Bronchial epithelial cell (primary cell): ENCODE data around the gene WNT7A. TPM values are rescaled to one million over a fixed set of nuclear protein-coding genes. Genes with fewer than 3 reads are reported as not detected.
"Not testable (repeated sequence)": the region's sequence is repeated elsewhere in the genome, so short reads cannot be mapped to it uniquely, and the experiment has no call there.

Source experiments
- DNase-seq: peaks from one replicate; pipeline ENCODE4 v3.0.0-alpha.2; 2010; ENCODE audit warnings: low read depth
- FAIRE-seq: peaks from 2 replicates; lab custom pipeline; 2011; peaks lifted over from hg19 to GRCh38; lab: Jason Lieb, UNC
- H3K27me3 ChIP-seq: 2 replicates; pipeline ENCODE4 v1.5.1; 2011; ENCODE audit warnings: low read length; ENCODE audit not compliant: control insufficient read depth, insufficient read depth
- H3K36me3 ChIP-seq: 2 replicates; pipeline ENCODE4 v1.5.1; 2011; ENCODE audit warnings: low read length; ENCODE audit not compliant: control insufficient read depth, insufficient read depth
- H3K4me3 ChIP-seq: 2 replicates; pipeline ENCODE4 v1.5.1; 2011; ENCODE audit warnings: mild to moderate bottlenecking, low read depth, low read length, control low read depth
- total RNA-seq: library from RNA; depleted of rRNA; stranded (reverse); fragments of >200 nt; gene quantifications from 2 replicates; pipeline ENCODE4 v1.2.1, GENCODE V29; 2014
- TF ChIP-seq, protein P1 (sequence below): IDR thresholded peaks from 2 replicates; pipeline ENCODE4 v1.5.1; 2011; ENCODE audit warnings: mild to moderate bottlenecking, moderate library complexity, low read length, control low read depth, inconsistent platforms; ENCODE audit not compliant: insufficient read depth, severe bottlenecking

Gene WNT7A
- 7.9 and 13.4 TPM in 2 replicates for total RNA-seq

DNA sequence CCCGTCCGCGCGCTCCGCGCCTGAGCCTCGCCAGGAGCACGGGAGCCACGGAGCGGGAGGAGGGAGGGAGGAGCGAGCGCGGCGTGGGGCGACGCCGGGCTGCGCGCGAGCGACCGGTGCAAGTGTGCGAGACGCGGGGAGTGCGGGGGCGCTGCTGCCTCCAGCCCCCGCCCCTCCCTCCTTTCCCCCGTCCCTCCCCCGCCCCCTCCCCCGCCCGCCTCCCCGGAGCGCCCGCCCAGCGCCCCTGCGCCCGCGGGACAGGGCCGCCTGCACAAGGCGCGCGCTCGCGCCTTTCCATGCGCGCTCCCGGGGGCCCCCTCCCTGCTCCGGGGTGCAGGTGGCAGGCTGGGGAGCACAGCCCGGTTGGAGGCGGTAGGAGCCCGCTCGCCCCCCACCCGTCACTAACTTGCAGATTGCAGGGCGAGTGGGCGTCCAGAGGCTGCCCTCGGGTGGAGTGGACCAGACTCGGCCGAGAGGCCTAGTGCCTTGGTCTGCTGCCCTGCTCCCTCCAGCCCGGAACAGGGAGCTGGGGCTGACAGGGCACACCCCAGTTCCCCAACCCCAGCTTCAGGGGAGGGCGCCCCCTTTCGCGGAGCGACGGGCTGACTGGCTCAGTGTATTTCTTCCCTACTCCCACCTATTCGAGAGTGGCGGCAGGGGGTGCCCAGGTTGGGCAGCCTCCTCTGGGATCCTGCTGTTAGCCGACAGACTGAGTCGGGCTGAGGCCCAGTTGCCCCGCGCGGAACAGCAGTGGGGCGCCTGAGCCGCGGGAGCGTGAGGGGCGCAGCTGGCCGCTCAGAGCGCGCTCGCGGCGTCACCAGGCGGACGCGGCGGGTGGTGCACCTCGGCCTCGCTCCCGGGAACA is at the start of gene WNT7A:
Gene WNT7A, minus strand, starts transcription at position 126 of the 865 bp plus-strand sequence. CDS start 255 bp downstream, outside the sequence.
- peak; percentile 50 for DNase-seq

DNA sequence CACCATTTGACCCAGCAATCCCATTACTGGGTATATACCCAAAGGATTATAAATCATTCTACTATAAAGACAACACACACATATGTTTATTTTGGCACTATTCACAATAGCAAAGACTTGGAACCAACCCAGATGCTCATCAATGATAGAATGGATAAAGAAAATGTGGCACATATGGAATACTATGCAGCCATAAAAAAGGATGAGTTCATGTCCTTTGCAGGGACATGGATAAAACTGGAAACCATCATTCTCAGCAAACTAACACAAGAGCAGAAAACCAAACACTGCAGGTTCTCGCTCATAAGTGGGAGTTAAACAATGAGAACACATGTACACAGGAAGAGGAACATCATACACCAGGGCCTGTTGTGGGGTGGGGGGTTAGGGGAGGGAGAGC is 48.9 kb upstream of the WNT7A start:
- not testable (repeated sequence) for DNase-seq, FAIRE-seq, H3K36me3 ChIP-seq, H3K4me3 ChIP-seq, H3K27me3 ChIP-seq

More for the DNA sequence above, at the start of gene WNT7A:
- Histone ChIP-seq H3K36me3 (peaks cover 3% of the 10 kb centered on the region), H3K27me3 (no peaks in the 10 kb centered on the region), H3K4me3 (peak within 1 kb of the TSS; percentile 76)
- FAIRE-seq: no peak
- TF ChIP-seq, protein P1, sequence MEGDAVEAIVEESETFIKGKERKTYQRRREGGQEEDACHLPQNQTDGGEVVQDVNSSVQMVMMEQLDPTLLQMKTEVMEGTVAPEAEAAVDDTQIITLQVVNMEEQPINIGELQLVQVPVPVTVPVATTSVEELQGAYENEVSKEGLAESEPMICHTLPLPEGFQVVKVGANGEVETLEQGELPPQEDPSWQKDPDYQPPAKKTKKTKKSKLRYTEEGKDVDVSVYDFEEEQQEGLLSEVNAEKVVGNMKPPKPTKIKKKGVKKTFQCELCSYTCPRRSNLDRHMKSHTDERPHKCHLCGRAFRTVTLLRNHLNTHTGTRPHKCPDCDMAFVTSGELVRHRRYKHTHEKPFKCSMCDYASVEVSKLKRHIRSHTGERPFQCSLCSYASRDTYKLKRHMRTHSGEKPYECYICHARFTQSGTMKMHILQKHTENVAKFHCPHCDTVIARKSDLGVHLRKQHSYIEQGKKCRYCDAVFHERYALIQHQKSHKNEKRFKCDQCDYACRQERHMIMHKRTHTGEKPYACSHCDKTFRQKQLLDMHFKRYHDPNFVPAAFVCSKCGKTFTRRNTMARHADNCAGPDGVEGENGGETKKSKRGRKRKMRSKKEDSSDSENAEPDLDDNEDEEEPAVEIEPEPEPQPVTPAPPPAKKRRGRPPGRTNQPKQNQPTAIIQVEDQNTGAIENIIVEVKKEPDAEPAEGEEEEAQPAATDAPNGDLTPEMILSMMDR: peak; percentile 79

DNA sequence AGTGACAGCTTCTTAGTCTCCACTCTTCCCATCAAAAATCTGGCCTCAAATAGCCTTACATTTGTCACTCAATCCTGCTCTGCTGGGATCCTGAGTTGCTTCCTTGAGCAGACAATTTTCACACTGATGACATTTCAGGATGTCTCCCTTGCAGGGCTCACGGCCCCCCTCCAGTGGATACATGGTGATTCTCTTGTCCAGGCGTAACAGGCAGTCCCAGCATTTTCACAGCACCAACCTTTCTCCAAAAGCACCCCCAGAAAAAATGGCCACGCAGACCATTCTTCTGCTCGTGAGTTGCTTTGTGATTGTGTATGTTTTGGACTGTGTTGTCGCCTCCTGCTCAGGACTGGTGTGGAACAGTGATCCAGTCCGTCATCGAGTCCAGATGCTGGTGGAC is 47.4 kb upstream of the WNT7A start:
- FAIRE-seq: no peak
- Histone ChIP-seq H3K4me3 (no peak overlapping the region), H3K36me3 (no peaks in the 10 kb centered on the region), H3K27me3 (no peaks in the 10 kb centered on the region)
- TF ChIP-seq, protein P1: peak; percentile 13
- no peak for DNase-seq

DNA sequence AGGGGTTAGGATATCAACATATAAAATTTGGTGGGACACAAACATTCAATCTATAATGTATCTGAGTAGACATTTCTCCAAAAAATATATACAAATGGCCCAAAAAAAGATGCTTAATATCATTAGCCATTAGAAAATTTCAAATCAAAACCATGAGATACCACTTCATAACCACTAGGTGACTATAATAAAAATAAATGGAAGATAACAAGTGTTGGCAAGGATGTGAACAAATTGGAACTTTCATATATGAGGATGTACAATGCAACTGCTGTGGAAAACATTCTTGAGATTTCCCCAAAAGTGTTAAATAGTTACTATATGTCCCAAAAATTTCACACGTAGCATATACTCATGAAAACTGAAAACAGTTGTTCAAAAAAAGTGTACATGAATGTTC is 36.5 kb upstream of the WNT7A start:
- no peak overlapping the region for H3K4me3 ChIP-seq
- TF ChIP-seq, protein P1: no peak
- no peaks in the 10 kb centered on the region for H3K36me3 ChIP-seq
- no peaks in the 10 kb centered on the region for H3K27me3 ChIP-seq
- FAIRE-seq: no peak
- DNase-seq: no peak

DNA sequence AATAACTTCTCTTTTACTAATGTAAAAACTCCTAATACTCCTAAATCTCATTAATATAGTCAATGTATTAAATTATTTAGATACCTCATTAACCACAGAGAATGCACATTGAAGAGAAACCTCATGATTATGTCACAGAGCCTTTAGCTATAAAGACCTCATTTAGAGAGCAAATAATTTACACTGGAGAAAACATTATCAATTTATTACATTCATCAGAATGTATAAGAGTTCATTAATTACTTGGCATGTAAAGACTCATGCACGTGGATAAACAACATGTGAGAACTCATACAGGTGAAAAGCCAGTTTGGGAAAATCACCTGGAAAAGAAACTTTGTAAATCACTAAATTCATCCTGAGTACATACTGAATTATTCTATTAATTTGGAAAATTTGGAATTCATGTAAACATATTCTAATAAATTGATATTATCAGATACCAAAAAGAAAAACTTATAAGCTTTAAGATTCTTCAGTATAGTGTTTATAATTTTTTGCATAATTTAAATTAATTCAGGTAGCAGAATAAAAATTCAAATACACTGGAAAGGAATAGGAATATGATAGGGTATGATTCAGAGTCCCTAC is 22.9 kb upstream of the WNT7A start:
- FAIRE-seq: no peak
- TF ChIP-seq, protein P1: no peak
- Histone ChIP-seq H3K4me3 (no peak overlapping the region), H3K27me3 (no peaks in the 10 kb centered on the region), H3K36me3 (no peaks in the 10 kb centered on the region)
- no peak for DNase-seq

DNA sequence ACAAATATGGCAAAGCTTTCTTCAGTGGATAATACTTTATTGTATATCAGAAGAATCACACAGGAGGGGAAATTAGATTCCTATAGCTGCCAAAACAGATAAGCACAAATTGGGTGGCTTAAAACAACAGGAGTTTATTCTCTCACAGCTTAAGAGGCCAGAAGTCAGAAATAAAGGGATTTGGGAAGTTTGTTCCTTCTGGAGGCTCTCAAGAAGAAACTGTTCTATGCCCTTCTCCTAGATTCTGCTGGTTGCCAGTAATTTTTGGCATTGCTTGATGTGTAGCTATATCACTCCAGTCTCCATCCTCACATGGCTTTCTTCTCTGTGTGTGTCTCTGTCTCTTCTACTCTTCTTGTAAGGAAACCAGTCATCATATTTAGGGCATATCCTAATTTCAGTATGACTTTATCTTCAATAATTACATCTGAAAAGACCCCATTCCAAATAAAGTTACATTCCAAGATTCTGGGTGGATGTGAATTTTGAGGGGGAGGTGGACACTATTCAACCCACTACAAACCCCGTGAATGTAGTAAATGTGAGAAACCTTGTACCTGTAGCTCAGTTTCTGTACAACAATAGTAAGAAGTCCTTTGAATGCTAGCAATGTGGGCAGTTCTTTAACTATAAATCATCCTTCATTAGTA is 22.2 kb upstream of the WNT7A start:
- no peak for FAIRE-seq
- TF ChIP-seq, protein P1: no peak
- H3K4me3 ChIP-seq: no peak overlapping the region
- no peaks in the 10 kb centered on the region for H3K36me3 ChIP-seq
- no peak for DNase-seq
- H3K27me3 ChIP-seq: no peaks in the 10 kb centered on the region
